Endothelial cell of umbilical vein (primary cell): Measurements from ENCODE around the gene MITF. TPM values are rescaled to one million over a fixed set of nuclear protein-coding genes. Genes with fewer than 3 reads are reported as not detected.

ENCODE experiments used
- Bru-seq: library from RNA; stranded (reverse); fragments of 400-500 nt; gene quantifications from one replicate; lab custom pipeline; 2021; lab: Mats Ljungman, UMichigan
- BruChase-seq, 2 experiments: library from RNA; stranded (reverse); fragments of 400-500 nt; gene quantifications; one replicate each; lab custom pipeline; 2021; lab: Mats Ljungman, UMichigan
- BruUV-seq: library from RNA; stranded (reverse); fragments of 400-500 nt; replicated peaks from 2 replicates; lab custom pipeline; 2021; lab: Mats Ljungman, UMichigan
- CTCF ChIA-PET: fragments of 300-600, 350-600 bp; sonication (Branson Sonifier 250); formaldehyde crosslinking; loops from one replicate; lab custom pipeline; 2021; ENCODE audit warnings: antibody characterized with exemption, inconsistent platforms; lab: Charles Lee
- POLR2A ChIA-PET: fragments of 300-600, 350-600 bp; sonication (Branson Sonifier 250); formaldehyde crosslinking; loops from one replicate; lab custom pipeline; 2021; ENCODE audit warnings: antibody characterized with exemption, inconsistent platforms; lab: Charles Lee
- DNase-seq: peaks from one replicate; pipeline ENCODE4 v3.0.0-alpha.2; 2011; ENCODE audit warnings: low read depth, low spot score
- FAIRE-seq: peaks from 2 replicates; lab custom pipeline; 2011; peaks lifted over from hg19 to GRCh38; lab: Jason Lieb, UNC
- H2AFZ ChIP-seq: 2 replicates; pipeline ENCODE4 v1.6.0; 2012; ENCODE audit warnings: low read depth, low read length, control low read depth, inconsistent platforms
- H3K27ac ChIP-seq: 2 replicates; pipeline ENCODE4 v1.5.1; 2011; ENCODE audit warnings: low read depth, mild to moderate bottlenecking, control low read depth, low read length, moderate library complexity; ENCODE audit not compliant: insufficient read depth
- H3K27me3 ChIP-seq, 2 experiments: 2 replicates each; pipeline versions ENCODE4 v1.6.0 to v1.6.1; 2011; ENCODE audit warnings: low read length in 2 of 2, mixed read lengths in 1 of 2; ENCODE audit not compliant: control insufficient read depth in 2 of 2, insufficient read depth in 2 of 2
- H3K36me3 ChIP-seq, 2 experiments: 2 replicates in 1 of 2; 3 replicates in 1 of 2; pipeline ENCODE4 v1.5.1; 2011; ENCODE audit warnings: low read length in 2 of 2, mild to moderate bottlenecking in 1 of 2, moderate library complexity in 1 of 2; ENCODE audit not compliant: control insufficient read depth in 2 of 2, insufficient read depth in 2 of 2; ENCODE audit errors: extremely low read depth in 1 of 2
- H3K4me1 ChIP-seq: 3 replicates; pipeline ENCODE4 v1.5.1; 2011; ENCODE audit warnings: mild to moderate bottlenecking, low read length; ENCODE audit not compliant: control insufficient read depth, insufficient read depth; ENCODE audit errors: extremely low read depth
- H3K4me2 ChIP-seq: 2 replicates; pipeline ENCODE4 v1.6.1; 2011; ENCODE audit warnings: low read length, control low read depth, mixed read lengths; ENCODE audit not compliant: insufficient read depth
- H3K4me3 ChIP-seq, 3 experiments: fragments of 200-600 bp in 1 of 3; sonication (generic), shearing (Covaris generic) in 1 of 3; replicated peaks in 1 of 3; 2 replicates each; pipeline ENCODE4 v1.5.1; 2011 to 2016; ENCODE audit warnings: control low read depth in 3 of 3, low read length in 3 of 3, mild to moderate bottlenecking in 2 of 3, inconsistent platforms in 1 of 3, low read depth in 1 of 3, moderate library complexity in 1 of 3; ENCODE audit not compliant: insufficient read depth in 1 of 3
- H3K79me2 ChIP-seq: 2 replicates; pipeline ENCODE4 v1.6.0; 2012; ENCODE audit warnings: low read length, inconsistent platforms; ENCODE audit not compliant: control insufficient read depth, insufficient read depth
- H3K9ac ChIP-seq: replicated peaks from 2 replicates; pipeline ENCODE3; 2011; ENCODE audit warnings: low read length, control low read depth; ENCODE audit not compliant: insufficient read depth; ENCODE audit errors: extremely low read depth
- H3K9me1 ChIP-seq: replicated peaks from 3 replicates; pipeline ENCODE4 v1.6.0; 2011; ENCODE audit warnings: mild to moderate bottlenecking, low read length; ENCODE audit not compliant: control insufficient read depth, insufficient read depth; ENCODE audit errors: extremely low read depth
- H3K9me3 ChIP-seq: replicated peaks from 2 replicates; pipeline ENCODE4 v1.5.1; 2012; ENCODE audit warnings: low read length, inconsistent platforms; ENCODE audit not compliant: control insufficient read depth, insufficient read depth
- H4K20me1 ChIP-seq: replicated peaks from 2 replicates; pipeline ENCODE3; 2011; ENCODE audit warnings: mild to moderate bottlenecking, low read length; ENCODE audit not compliant: control insufficient read depth, insufficient read depth; ENCODE audit errors: extremely low read depth
- EZH2 ChIP-seq: IDR thresholded peaks from 2 replicates; pipeline ENCODE4 v1.6.1; 2012; ENCODE audit warnings: borderline replicate concordance, low read depth, mild to moderate bottlenecking, moderate library complexity, low read length, inconsistent platforms; ENCODE audit not compliant: severe bottlenecking
- FOS ChIP-seq: IDR thresholded peaks from 2 replicates; pipeline ENCODE4 v1.6.1; 2011; ENCODE audit warnings: mild to moderate bottlenecking, low read length, moderate library complexity, borderline replicate concordance; ENCODE audit not compliant: insufficient read depth
- GATA2 ChIP-seq: IDR thresholded peaks from 2 replicates; pipeline ENCODE4 v1.7.0; 2011; ENCODE audit warnings: low read depth, mild to moderate bottlenecking, moderate library complexity, mixed read lengths, low read length; ENCODE audit not compliant: insufficient read length, insufficient read depth
- JUN ChIP-seq: IDR thresholded peaks from 2 replicates; pipeline ENCODE4 v1.6.1; 2011; ENCODE audit warnings: borderline replicate concordance, low read depth; ENCODE audit not compliant: insufficient read length, insufficient read depth
- MYC ChIP-seq: IDR thresholded peaks from one replicate; pipeline ENCODE4 v1.6.1; 2011; ENCODE audit warnings: mild to moderate bottlenecking, low read depth, low read length
- POLR2A ChIP-seq: IDR thresholded peaks from 2 replicates; pipeline ENCODE4 v1.6.1; 2012; ENCODE audit warnings: low read depth, mild to moderate bottlenecking, control low read depth, low read length
- POLR2AphosphoS5 ChIP-seq: IDR thresholded peaks from 2 replicates; pipeline ENCODE4 v1.6.1; 2012; ENCODE audit warnings: low read depth, mild to moderate bottlenecking, control low read depth, low read length, moderate library complexity; ENCODE audit not compliant: insufficient read depth
- dilution Hi-C: fragments of 300-500 bp; cut with MboI; formaldehyde crosslinking; loops from one replicate; pipeline ENCODE4 v1.15.0; 2019; ENCODE audit warnings: low sequenced_read_pairs; ENCODE audit not compliant: extremely low pct_ligation_motif_present
- intact Hi-C: fragments of 100-400 bp; cut with micrococcal nuclease; formaldehyde crosslinking; loops from one replicate; pipeline ENCODE4 v1.10.0; 2022
- long read RNA-seq: library from polyadenylated mRNA; stranded (forward); transcript quantifications from one replicate; pipeline ENCODE4 v2.0.0, GENCODE V29; 2021
- polyA minus RNA-seq, 3 experiments: library from RNA; depleted of rRNA, polyadenylated mRNA; stranded (reverse); fragments of >200 nt; gene quantifications; 1 replicate in 1 of 3; 2 replicates in 2 of 3; pipeline ENCODE4 v1.2.3, GENCODE V29; 2011
- polyA plus RNA-seq, 4 experiments: library from polyadenylated mRNA; depleted of rRNA in 3 of 4; stranded (reverse) in 3 of 4; unstranded in 1 of 4; fragments of >200 nt; gene quantifications; 2 replicates each; pipeline versions ENCODE4 v1.2.1 to v1.2.3, GENCODE V29; 2011 to 2012; ENCODE audit warnings: missing spikeins in 1 of 4
- total RNA-seq: library from RNA; stranded (reverse); gene quantifications from 2 replicates; pipeline ENCODE4 v1.2.3, GENCODE V29; 2021
- TF ChIP-seq, protein P1 (sequence below), 2 donors: IDR thresholded peaks; 1 replicate in 1 of 2; 2 replicates in 1 of 2; pipeline ENCODE4 v1.5.1; 2011; ENCODE audit warnings: low read length in 2 of 2, mild to moderate bottlenecking in 2 of 2, moderate library complexity in 2 of 2, control low read depth in 1 of 2, inconsistent platforms in 1 of 2, low read depth in 1 of 2; ENCODE audit not compliant: insufficient read depth in 1 of 2; ENCODE audit errors: extremely low read depth in 1 of 2
- TF ChIP-seq, protein P2 (sequence below): IDR thresholded peaks from 2 replicates; pipeline ENCODE4 v1.6.1; 2011; ENCODE audit not compliant: insufficient read depth, insufficient read length

The MITF gene, protein sequence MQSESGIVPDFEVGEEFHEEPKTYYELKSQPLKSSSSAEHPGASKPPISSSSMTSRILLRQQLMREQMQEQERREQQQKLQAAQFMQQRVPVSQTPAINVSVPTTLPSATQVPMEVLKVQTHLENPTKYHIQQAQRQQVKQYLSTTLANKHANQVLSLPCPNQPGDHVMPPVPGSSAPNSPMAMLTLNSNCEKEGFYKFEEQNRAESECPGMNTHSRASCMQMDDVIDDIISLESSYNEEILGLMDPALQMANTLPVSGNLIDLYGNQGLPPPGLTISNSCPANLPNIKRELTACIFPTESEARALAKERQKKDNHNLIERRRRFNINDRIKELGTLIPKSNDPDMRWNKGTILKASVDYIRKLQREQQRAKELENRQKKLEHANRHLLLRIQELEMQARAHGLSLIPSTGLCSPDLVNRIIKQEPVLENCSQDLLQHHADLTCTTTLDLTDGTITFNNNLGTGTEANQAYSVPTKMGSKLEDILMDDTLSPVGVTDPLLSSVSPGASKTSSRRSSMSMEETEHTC
- 2.5 and 3.9 TPM in 2 replicates for total RNA-seq
- 1.6 TPM in 2 replicates for polyA plus RNA-seq
- polyA plus RNA-seq (2011; cell fraction: cytosol; rRNA removed): 1.9 and 2.0 TPM in 2 replicates
- 1.9 and 2.6 TPM in 2 replicates for polyA plus RNA-seq (2011; cell fraction: nucleus; rRNA removed)
- polyA plus RNA-seq (2012): 1.1 and 2.3 TPM in 2 replicates
- 4.6 and 4.9 TPM in 2 replicates for polyA minus RNA-seq
- polyA minus RNA-seq (2011; cell fraction: cytosol; rRNA and poly(A)+ RNA removed): 25.6 TPM
- 9.6 and 10.1 TPM in 2 replicates for polyA minus RNA-seq (2011; cell fraction: nucleus; rRNA and poly(A)+ RNA removed)
- Bru-seq, nascent RNA: percentile 50 among the genes with signal in this experiment
- BruChase-seq, experiment 1, labeled RNA remaining after a 6-hour chase: percentile 35 among the genes with signal in this experiment
- BruChase-seq, experiment 2, labeled RNA remaining after a 2-hour chase: percentile 39 among the genes with signal in this experiment
- long read RNA-seq, full-length matches to known transcripts: 6 of 9 reads
- long read RNA-seq, partial matches to known transcripts: 0 of 9 reads
- long read RNA-seq, other reads (novel, unspliced or antisense): 3 of 9 reads

DNA sequence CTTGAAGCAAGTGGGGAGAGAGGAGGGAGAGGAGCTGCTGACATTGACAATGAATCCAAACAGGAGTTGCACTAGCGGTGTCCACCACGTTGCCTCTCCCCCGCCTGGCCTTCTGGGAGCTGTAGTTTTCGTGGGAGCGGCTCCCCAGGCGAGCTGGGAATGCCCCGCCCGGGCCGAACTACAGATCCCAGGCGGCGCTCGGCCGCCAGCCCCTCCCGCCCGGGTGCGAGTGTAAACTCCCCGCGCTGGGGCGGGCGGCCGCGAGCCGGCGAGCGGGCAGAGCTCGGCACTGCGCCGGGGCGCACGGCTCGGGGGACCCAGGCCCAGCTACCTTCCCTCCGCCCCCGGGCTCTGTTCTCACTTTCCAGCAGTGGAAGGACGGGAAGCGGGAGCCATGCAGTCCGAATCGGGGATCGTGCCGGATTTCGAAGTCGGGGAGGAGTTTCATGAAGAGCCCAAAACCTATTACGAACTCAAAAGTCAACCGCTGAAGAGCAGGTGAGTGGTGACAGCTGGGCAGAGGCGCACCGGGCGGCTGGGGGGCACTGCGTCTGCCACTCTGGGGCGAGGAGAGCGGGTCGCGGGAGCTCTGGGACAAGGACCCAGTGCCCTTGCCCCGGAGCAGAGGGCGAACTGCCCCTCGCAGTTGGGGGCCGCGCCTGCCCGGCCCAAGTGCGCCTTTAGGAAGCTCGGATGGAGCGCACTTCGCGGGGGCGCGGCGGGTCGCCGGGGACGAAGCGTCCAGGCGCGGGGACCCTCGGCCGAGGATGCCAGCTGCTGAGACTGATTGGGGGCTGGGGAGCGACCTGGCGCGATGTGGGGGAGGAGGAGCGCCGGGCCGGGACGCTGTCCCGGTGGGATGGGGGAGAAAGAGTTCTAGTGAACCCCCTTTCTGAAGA, at the start of gene MITF:
TSS of gene MITF (plus strand) at position 261 of the 899 bp plus-strand sequence. CDS start at position 395, 134 bp downstream.
- Histone ChIP-seq H3K4me3 (peak within 1 kb of the TSS; percentile 63 to 87 (median 74)), H3K27ac (no peak within 1 kb of the TSS), H3K27me3 (peaks cover 0 to 6% of the 10 kb centered on the region in 2 experiments), H3K9me1 (no peaks in the 10 kb centered on the region), H4K20me1 (no peaks in the 10 kb centered on the region), H3K4me2 (peak within 1 kb of the TSS; percentile 99), H3K79me2 (no peaks in the 10 kb centered on the region), H3K9ac (peak within 1 kb of the TSS; percentile 64), H3K36me3 (no peaks in the 10 kb centered on the region), H3K9me3 (no peaks in the 10 kb centered on the region), H2AFZ (peak within 1 kb of the TSS; percentile 93), H3K4me1 (peaks cover 16% of the 10 kb centered on the region)
- ChIA-PET CTCF (interaction anchor here (0.5 to 2.4 kb wide), 18 partner anchors 9 to 446 kb away, joined by 3 to 20 read pairs (median 5); no protein-coding TSS in a partner anchor), POLR2A (interaction anchor here (1.1 to 1.2 kb wide), 2 partner anchors 32 to 116 kb away, joined by 3 to 4 read pairs; no protein-coding TSS in a partner anchor)
- TF ChIP-seq, protein P1, sequence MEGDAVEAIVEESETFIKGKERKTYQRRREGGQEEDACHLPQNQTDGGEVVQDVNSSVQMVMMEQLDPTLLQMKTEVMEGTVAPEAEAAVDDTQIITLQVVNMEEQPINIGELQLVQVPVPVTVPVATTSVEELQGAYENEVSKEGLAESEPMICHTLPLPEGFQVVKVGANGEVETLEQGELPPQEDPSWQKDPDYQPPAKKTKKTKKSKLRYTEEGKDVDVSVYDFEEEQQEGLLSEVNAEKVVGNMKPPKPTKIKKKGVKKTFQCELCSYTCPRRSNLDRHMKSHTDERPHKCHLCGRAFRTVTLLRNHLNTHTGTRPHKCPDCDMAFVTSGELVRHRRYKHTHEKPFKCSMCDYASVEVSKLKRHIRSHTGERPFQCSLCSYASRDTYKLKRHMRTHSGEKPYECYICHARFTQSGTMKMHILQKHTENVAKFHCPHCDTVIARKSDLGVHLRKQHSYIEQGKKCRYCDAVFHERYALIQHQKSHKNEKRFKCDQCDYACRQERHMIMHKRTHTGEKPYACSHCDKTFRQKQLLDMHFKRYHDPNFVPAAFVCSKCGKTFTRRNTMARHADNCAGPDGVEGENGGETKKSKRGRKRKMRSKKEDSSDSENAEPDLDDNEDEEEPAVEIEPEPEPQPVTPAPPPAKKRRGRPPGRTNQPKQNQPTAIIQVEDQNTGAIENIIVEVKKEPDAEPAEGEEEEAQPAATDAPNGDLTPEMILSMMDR (IDR thresholded peaks at IDR 0.05; ENCODE audit: extremely low read depth in 1 of 2, insufficient read depth in 1 of 2, low read depth in 1 of 2, low read length in 2 of 2): no peak
- TF ChIP-seq, protein P2, sequence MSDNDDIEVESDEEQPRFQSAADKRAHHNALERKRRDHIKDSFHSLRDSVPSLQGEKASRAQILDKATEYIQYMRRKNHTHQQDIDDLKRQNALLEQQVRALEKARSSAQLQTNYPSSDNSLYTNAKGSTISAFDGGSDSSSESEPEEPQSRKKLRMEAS: peak; percentile 40
- no peak for TF ChIP-seq GATA2
- no peak for TF ChIP-seq EZH2
- TF ChIP-seq JUN: no peak
- peak; percentile 30 for TF ChIP-seq POLR2A
- TF ChIP-seq MYC: peak; percentile 84
- peak; percentile 20 for TF ChIP-seq POLR2AphosphoS5
- TF ChIP-seq FOS: no peak
- dilution Hi-C loops (no loop called here), intact Hi-C loops (loop anchor here (1.0 to 2.0 kb wide), 6 partner anchors 31 to 116 kb away; no protein-coding TSS in a partner anchor)
- peak; percentile 93 for FAIRE-seq
- BruUV-seq: no TSS peak
- peak; percentile 94 for DNase-seq
